DND-41 (cell line): Measurements from ENCODE around the gene MLXIPL.
"Not testable (repeated sequence)": the region's sequence is repeated elsewhere in the genome, so short reads cannot be mapped to it uniquely, and the experiment has no call there.

Experiments used
- ATAC-seq: fragments of 200-7000 bp; cut with Tn5 transposase; 3 replicates; pipeline ENCODE4 v1.9.1; 2021; ENCODE audit warnings: low read depth; ENCODE audit not compliant: insufficient read depth
- DNase-seq: peaks from one replicate; pipeline ENCODE4 v3.0.0-alpha.2; 2020
- H2AFZ ChIP-seq: 2 replicates; pipeline ENCODE4 v1.6.0; 2012; ENCODE audit warnings: low read depth, low read length
- H3K27ac ChIP-seq: 2 replicates; pipeline ENCODE4 v1.5.1; 2012; ENCODE audit warnings: low read length, inconsistent platforms
- H3K27me3 ChIP-seq: fragments of 200-600 bp; sonication (generic); 2 replicates; pipeline ENCODE4 v1.6.0; 2012; ENCODE audit warnings: low read length, mild to moderate bottlenecking, inconsistent platforms; ENCODE audit not compliant: insufficient read depth, poor library complexity
- H3K36me3 ChIP-seq: 2 replicates; pipeline ENCODE4 v1.5.1; 2012; ENCODE audit warnings: low read length, inconsistent platforms; ENCODE audit not compliant: insufficient read depth
- H3K4me1 ChIP-seq: 2 replicates; pipeline ENCODE4 v1.5.1; 2012; ENCODE audit warnings: mild to moderate bottlenecking, low read length; ENCODE audit not compliant: insufficient read depth
- H3K4me2 ChIP-seq: 2 replicates; pipeline ENCODE4 v1.6.0; 2012; ENCODE audit warnings: mild to moderate bottlenecking, moderate library complexity, low read length, inconsistent platforms; ENCODE audit not compliant: insufficient read depth
- H3K4me3 ChIP-seq, 2 experiments: fragments of 200-600 bp in 1 of 2; shearing (Covaris generic) in 1 of 2; 2 replicates each; pipeline ENCODE4 v1.5.1; 2012 to 2016; ENCODE audit warnings: inconsistent platforms in 2 of 2, low read length in 2 of 2, mild to moderate bottlenecking in 2 of 2, low read depth in 1 of 2, moderate library complexity in 1 of 2
- H3K79me2 ChIP-seq: 2 replicates; pipeline ENCODE4 v1.6.0; 2012; ENCODE audit warnings: low read length, inconsistent platforms; ENCODE audit not compliant: insufficient read depth
- H3K9ac ChIP-seq: 2 replicates; pipeline ENCODE4 v1.6.0; 2012; ENCODE audit warnings: low read depth, mild to moderate bottlenecking, inconsistent platforms, low read length, moderate library complexity
- H3K9me3 ChIP-seq: 2 replicates; pipeline ENCODE4 v1.5.1; 2012; ENCODE audit warnings: low read length, moderate library complexity, mild to moderate bottlenecking, inconsistent platforms; ENCODE audit not compliant: insufficient read depth, severe bottlenecking
- H4K20me1 ChIP-seq: 2 replicates; pipeline ENCODE4 v1.6.0; 2012; ENCODE audit warnings: low read length; ENCODE audit not compliant: insufficient read depth
- CTCF ChIP-seq: IDR thresholded peaks from 2 replicates; pipeline ENCODE4 v1.5.1; 2012; ENCODE audit warnings: borderline replicate concordance, low read length, moderate library complexity, mild to moderate bottlenecking; ENCODE audit not compliant: poor library complexity, severe bottlenecking; ENCODE audit errors: extremely low read depth
- EZH2 ChIP-seq: IDR thresholded peaks from 3 replicates; pipeline ENCODE4 v1.6.1; 2012; ENCODE audit warnings: borderline replicate concordance, low read depth, mild to moderate bottlenecking, moderate library complexity, low read length, inconsistent platforms; ENCODE audit not compliant: severe bottlenecking

Gene MLXIPL

GRCh38 chr7:73618538-73618937 lies 5.8 kb downstream of the MLXIPL start:
- no peaks in the 10 kb centered on the region for H3K9me3 ChIP-seq
- H3K36me3 ChIP-seq, result no peaks in the 10 kb centered on the region
- no peaks in the 10 kb centered on the region for H3K4me1 ChIP-seq
- H2AFZ ChIP-seq, result no peak overlapping the region
- no peak overlapping the region for H3K9ac ChIP-seq
- TF ChIP-seq EZH2 (no peak), CTCF (no peak)
- H3K4me3 ChIP-seq, result no peak overlapping the region
- no peaks in the 10 kb centered on the region for H3K79me2 ChIP-seq
- ATAC-seq, result no peak
- peaks cover 8% of the 10 kb centered on the region for H3K27me3 ChIP-seq
- H3K27ac ChIP-seq, result no peak overlapping the region
- no peak overlapping the region for H3K4me2 ChIP-seq
- no peaks in the 10 kb centered on the region for H4K20me1 ChIP-seq
- no peak for DNase-seq

- not testable (repeated sequence) for H4K20me1 ChIP-seq, H3K79me2 ChIP-seq, H3K27me3 ChIP-seq, H3K4me1 ChIP-seq, H3K36me3 ChIP-seq, H3K9me3 ChIP-seq, H3K27ac ChIP-seq, H2AFZ ChIP-seq, H3K4me2 ChIP-seq, DNase-seq, H3K9ac ChIP-seq, H3K4me3 ChIP-seq, ATAC-seq
These were observed 6.8 kb downstream of the MLXIPL start for GRCh38 chr7:73617520-73617919.

GRCh38 chr7:73615886-73616285 lies 8.4 kb downstream of the MLXIPL start:
- Histone ChIP-seq H3K4me2 (no peak overlapping the region), H3K79me2 (no peaks in the 10 kb centered on the region), H3K4me1 (no peaks in the 10 kb centered on the region), H3K27me3 (peaks cover 3% of the 10 kb centered on the region), H3K36me3 (no peaks in the 10 kb centered on the region), H4K20me1 (no peaks in the 10 kb centered on the region), H3K4me3 (no peak overlapping the region), H3K9ac (no peak overlapping the region), H3K9me3 (no peaks in the 10 kb centered on the region), H3K27ac (no peak overlapping the region), H2AFZ (no peak overlapping the region)
- ATAC-seq (no peak; the same call in 2 of the 3 replicates), DNase-seq (no peak)
- TF ChIP-seq CTCF (peak; percentile 13), EZH2 (no peak)

- not testable (repeated sequence) for H3K27ac ChIP-seq, H3K9ac ChIP-seq, H2AFZ ChIP-seq, ATAC-seq, H3K4me3 ChIP-seq, H3K36me3 ChIP-seq, H3K79me2 ChIP-seq, H3K4me1 ChIP-seq, H3K4me2 ChIP-seq, H3K27me3 ChIP-seq, H4K20me1 ChIP-seq, H3K9me3 ChIP-seq, DNase-seq
These were observed 9.4 kb downstream of the MLXIPL start for GRCh38 chr7:73614937-73615336.
